Bronchial epithelial cell (primary cell): ENCODE results near the gene SH3RF2. TPM values are rescaled to one million over a fixed set of nuclear protein-coding genes. Genes with fewer than 3 reads are reported as not detected.

Experiments used
- DNase-seq: peaks from one replicate; pipeline ENCODE4 v3.0.0-alpha.2; 2010; ENCODE audit warnings: low read depth
- FAIRE-seq: peaks from 2 replicates; lab custom pipeline; 2011; peaks lifted over from hg19 to GRCh38; lab: Jason Lieb, UNC
- H3K27me3 ChIP-seq: 2 replicates; pipeline ENCODE4 v1.5.1; 2011; ENCODE audit warnings: low read length; ENCODE audit not compliant: control insufficient read depth, insufficient read depth
- H3K36me3 ChIP-seq: 2 replicates; pipeline ENCODE4 v1.5.1; 2011; ENCODE audit warnings: low read length; ENCODE audit not compliant: control insufficient read depth, insufficient read depth
- H3K4me3 ChIP-seq: 2 replicates; pipeline ENCODE4 v1.5.1; 2011; ENCODE audit warnings: mild to moderate bottlenecking, low read depth, low read length, control low read depth
- total RNA-seq: library from RNA; depleted of rRNA; stranded (reverse); fragments of >200 nt; gene quantifications from 2 replicates; pipeline ENCODE4 v1.2.1, GENCODE V29; 2014
- TF ChIP-seq, protein P1 (sequence below): IDR thresholded peaks from 2 replicates; pipeline ENCODE4 v1.5.1; 2011; ENCODE audit warnings: mild to moderate bottlenecking, moderate library complexity, low read length, control low read depth, inconsistent platforms; ENCODE audit not compliant: insufficient read depth, severe bottlenecking

Gene SH3RF2
- total RNA-seq, 1 donor from 2014 or later, result 3.7 TPM

DNA sequence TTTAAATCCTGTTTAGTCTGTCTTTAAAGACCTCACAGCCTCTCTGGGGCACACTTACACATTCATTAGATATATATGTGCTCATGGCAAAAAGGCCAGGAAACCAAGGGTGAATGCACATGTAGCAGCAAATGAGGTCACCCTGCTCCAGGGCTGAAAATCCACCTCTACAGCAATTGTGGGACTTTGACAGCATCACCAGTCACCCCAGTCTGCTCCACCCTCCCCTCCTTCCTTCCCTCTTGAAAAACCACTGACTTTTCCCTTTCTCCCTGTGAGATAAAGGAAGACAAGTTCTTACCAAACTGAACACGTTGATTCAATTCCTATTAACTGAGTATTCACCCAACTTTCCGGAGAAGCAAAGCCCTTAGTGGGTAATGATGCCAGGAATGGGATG, 15.2 kb upstream of the SH3RF2 start:
- DNase-seq, result peak; percentile 100
- Histone ChIP-seq H3K36me3 (no peaks in the 10 kb centered on the region), H3K27me3 (no peaks in the 10 kb centered on the region), H3K4me3 (no peak overlapping the region)
- no peak for FAIRE-seq
- TF ChIP-seq, protein P1, sequence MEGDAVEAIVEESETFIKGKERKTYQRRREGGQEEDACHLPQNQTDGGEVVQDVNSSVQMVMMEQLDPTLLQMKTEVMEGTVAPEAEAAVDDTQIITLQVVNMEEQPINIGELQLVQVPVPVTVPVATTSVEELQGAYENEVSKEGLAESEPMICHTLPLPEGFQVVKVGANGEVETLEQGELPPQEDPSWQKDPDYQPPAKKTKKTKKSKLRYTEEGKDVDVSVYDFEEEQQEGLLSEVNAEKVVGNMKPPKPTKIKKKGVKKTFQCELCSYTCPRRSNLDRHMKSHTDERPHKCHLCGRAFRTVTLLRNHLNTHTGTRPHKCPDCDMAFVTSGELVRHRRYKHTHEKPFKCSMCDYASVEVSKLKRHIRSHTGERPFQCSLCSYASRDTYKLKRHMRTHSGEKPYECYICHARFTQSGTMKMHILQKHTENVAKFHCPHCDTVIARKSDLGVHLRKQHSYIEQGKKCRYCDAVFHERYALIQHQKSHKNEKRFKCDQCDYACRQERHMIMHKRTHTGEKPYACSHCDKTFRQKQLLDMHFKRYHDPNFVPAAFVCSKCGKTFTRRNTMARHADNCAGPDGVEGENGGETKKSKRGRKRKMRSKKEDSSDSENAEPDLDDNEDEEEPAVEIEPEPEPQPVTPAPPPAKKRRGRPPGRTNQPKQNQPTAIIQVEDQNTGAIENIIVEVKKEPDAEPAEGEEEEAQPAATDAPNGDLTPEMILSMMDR, result no peak

DNA sequence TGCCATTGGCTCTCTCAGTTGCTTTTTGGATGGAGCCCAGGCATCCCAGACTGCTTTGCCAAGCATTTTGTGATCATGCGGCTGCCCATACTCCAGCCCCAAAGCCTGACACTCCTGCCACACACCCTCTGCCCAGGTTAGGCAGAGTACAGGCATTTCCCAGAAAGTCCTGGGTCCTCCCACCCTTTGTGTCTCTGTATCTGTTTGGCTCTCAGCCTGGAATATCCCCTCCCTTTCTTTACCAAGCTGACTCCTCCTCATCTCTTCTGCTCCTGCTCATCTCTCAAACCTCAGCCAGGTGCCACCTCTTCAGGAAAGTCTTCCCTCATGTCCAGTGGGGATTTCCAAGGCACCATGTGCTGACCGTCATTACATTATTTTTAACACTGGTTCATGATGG, 14.3 kb upstream of the SH3RF2 start:
- no peak for FAIRE-seq
- DNase-seq, result peak; percentile 70
- TF ChIP-seq, protein P1, result no peak

DNA sequence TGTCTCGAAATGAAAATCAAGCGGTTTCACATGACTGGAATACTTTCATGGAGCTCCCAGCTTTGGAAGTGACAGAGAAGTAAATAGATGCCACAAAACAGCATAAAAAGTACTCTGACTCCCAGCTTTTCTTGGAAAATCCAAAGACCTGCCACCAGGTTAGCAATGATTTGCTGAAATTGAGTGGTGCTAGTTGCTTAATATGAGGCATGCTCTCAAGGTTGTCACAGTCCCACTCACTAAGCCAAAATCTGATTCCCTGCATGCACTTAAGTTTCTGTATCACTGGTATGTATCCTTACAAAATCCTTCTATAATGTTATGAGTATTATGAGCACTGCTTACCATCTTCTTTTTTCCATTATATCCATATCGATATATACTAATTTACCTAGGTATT, 13.0 kb upstream of the SH3RF2 start:
- Histone ChIP-seq H3K27me3 (no peaks in the 10 kb centered on the region), H3K36me3 (no peaks in the 10 kb centered on the region), H3K4me3 (no peak overlapping the region)
- TF ChIP-seq, protein P1, result no peak
- no peak for FAIRE-seq
- no peak for DNase-seq

More for the DNA sequence above, 14.3 kb upstream of the SH3RF2 start:
- no peaks in the 10 kb centered on the region for H3K36me3 ChIP-seq
- no peaks in the 10 kb centered on the region for H3K27me3 ChIP-seq
- H3K4me3 ChIP-seq, result no peak overlapping the region

DNA sequence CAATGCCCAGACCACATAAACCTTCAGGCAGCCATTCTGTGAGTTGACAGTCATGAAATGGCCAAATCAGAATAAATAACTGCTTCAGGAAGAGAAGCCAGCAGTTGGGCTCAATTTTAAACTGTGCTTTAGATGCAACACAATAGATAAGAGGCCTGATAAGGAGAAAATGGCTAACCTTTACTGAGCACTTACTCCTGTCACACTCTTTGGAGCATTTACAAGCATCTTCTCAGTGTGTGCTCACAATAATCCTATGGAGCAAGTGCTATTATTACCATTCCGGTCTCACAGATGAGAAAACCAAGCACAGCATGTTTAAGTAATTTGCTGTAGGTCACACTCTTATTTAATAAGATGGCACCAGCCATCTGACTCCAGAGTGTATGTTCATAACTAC, 11.5 kb upstream of the SH3RF2 start:
- H3K27me3 ChIP-seq, result no peaks in the 10 kb centered on the region
- DNase-seq, result no peak
- no peak for FAIRE-seq
- H3K4me3 ChIP-seq, result no peak overlapping the region
- H3K36me3 ChIP-seq, result no peaks in the 10 kb centered on the region
- TF ChIP-seq, protein P1, result no peak

DNA sequence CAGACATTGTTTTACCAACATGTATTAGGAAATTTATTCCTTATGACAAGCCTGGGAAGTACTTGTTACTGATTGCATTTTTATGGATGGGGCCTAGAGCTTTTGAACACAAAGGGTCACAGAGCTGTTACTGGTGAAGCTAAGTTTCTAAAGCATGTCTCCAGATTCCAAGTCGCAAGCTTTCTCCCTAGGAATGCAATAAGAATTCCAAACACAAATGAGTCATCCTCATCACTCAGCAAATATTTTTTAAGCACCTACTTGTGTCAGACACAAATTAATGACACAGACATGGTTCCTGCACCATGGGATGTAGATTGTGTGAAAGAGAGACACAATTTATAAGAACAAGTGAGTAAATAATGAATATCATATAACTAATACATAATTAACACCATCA, 11.0 kb upstream of the SH3RF2 start:
- DNase-seq (peak; percentile 92), FAIRE-seq (no peak)
- no peak overlapping the region for H3K4me3 ChIP-seq
- H3K36me3 ChIP-seq, result no peaks in the 10 kb centered on the region
- no peaks in the 10 kb centered on the region for H3K27me3 ChIP-seq
- TF ChIP-seq, protein P1, result no peak

DNA sequence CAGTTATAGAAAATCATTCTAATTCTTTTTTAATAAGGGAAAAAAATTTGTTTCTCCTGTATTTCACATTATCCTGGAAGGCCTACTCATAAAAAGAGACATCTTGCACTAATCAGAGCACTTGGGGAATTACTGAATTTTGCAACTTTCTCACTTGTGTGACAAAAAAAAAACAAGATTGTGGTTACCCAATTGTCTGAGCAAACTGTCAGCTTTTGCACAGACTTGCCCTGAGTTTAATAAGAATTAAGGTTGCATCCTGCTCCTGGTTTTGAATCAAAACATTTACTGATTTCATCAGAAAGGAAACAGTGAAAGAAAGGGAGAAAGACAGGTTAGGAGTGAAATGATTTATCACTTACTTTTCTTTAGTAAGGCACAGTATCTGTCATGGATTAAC, 10.6 kb upstream of the SH3RF2 start:
- Histone ChIP-seq H3K36me3 (no peaks in the 10 kb centered on the region), H3K27me3 (no peaks in the 10 kb centered on the region), H3K4me3 (no peak overlapping the region)
- FAIRE-seq (no peak), DNase-seq (peak; percentile 98)
- TF ChIP-seq, protein P1, result no peak
